Activated B cell treated with CpG ODN at 0.5 μM for 24 hours (primary cell): ENCODE measurements around the gene HAGHL. TPM values are rescaled to one million over a fixed set of nuclear protein-coding genes. Genes with fewer than 3 reads are reported as not detected.

Experiments
- ATAC-seq: fragments of 200-7000 bp; cut with Tn5 transposase; one replicate; pipeline ENCODE4 v1.10.0; 2021; ENCODE audit warnings: low read depth, mild to moderate bottlenecking, moderate library complexity
- CTCF ChIA-PET: fragments of 350-600 bp; sonication (Branson Sonifier 250); formaldehyde crosslinking; loops from one replicate; lab custom pipeline; 2021; ENCODE audit warnings: antibody characterized with exemption; lab: Charles Lee
- POLR2A ChIA-PET: fragments of 350-600 bp; sonication (Branson Sonifier 250); formaldehyde crosslinking; loops from one replicate; lab custom pipeline; 2021; ENCODE audit warnings: antibody characterized with exemption; lab: Charles Lee
- DNase-seq: peaks from one replicate; pipeline ENCODE4 v3.0.0; 2022
- H3K27ac Mint-ChIP-seq: one replicate; pipeline ENCODE4 v1.8.0; 2020; ENCODE audit warnings: mixed read lengths
- H3K27me3 Mint-ChIP-seq: one replicate; pipeline ENCODE4 v1.8.0; 2021; ENCODE audit warnings: mixed read lengths
- H3K36me3 Mint-ChIP-seq: one replicate; pipeline ENCODE4 v1.8.0; 2021; ENCODE audit warnings: low read depth, mixed read lengths
- H3K4me1 Mint-ChIP-seq: one replicate; pipeline ENCODE4 v1.8.0; 2021; ENCODE audit warnings: mixed read lengths
- H3K4me3 Mint-ChIP-seq: one replicate; pipeline ENCODE4 v1.8.0; 2020; ENCODE audit warnings: mild to moderate bottlenecking, mixed read lengths
- H3K9me3 Mint-ChIP-seq: one replicate; pipeline ENCODE4 v1.8.0; 2020; ENCODE audit warnings: mixed read lengths
- intact Hi-C: fragments of 100-400 bp; cut with micrococcal nuclease; formaldehyde crosslinking; loops from one replicate; pipeline ENCODE4 v1.15.1; 2024
- total RNA-seq: library from RNA; stranded (reverse); gene quantifications from 2 replicates; pipeline ENCODE4 v1.2.3, GENCODE V29; 2022
- TF ChIP-seq, protein P1 (sequence below): fragments of 200-600 bp; IDR thresholded peaks from one replicate; pipeline ENCODE4 v1.8.0; 2022; ENCODE audit warnings: antibody characterized with exemption, mild to moderate bottlenecking

The HAGHL gene
- total RNA-seq, 1 donor from 2014 or later = 10.9 TPM

- ATAC-seq (no peak), DNase-seq (no peak)
- intact Hi-C loops = no loop called here
- CTCF ChIA-PET = no interaction called here
- Mint-ChIP-seq H3K9me3 (no peaks in the 10 kb centered on the region), H3K36me3 (no peaks in the 10 kb centered on the region), H3K27me3 (peaks cover 27% of the 10 kb centered on the region), H3K4me3 (no peak overlapping the region), H3K27ac (no peak overlapping the region), H3K4me1 (peaks cover 8% of the 10 kb centered on the region)
- POLR2A ChIA-PET = interaction anchor here (2.2 kb wide), 1 partner anchor 19 kb away, joined by 5 read pairs; the partner anchor contains the start of gene WDR24
- TF ChIP-seq, protein P1, sequence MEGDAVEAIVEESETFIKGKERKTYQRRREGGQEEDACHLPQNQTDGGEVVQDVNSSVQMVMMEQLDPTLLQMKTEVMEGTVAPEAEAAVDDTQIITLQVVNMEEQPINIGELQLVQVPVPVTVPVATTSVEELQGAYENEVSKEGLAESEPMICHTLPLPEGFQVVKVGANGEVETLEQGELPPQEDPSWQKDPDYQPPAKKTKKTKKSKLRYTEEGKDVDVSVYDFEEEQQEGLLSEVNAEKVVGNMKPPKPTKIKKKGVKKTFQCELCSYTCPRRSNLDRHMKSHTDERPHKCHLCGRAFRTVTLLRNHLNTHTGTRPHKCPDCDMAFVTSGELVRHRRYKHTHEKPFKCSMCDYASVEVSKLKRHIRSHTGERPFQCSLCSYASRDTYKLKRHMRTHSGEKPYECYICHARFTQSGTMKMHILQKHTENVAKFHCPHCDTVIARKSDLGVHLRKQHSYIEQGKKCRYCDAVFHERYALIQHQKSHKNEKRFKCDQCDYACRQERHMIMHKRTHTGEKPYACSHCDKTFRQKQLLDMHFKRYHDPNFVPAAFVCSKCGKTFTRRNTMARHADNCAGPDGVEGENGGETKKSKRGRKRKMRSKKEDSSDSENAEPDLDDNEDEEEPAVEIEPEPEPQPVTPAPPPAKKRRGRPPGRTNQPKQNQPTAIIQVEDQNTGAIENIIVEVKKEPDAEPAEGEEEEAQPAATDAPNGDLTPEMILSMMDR = no peak
These were observed 17.9 kb upstream of the HAGHL start for GRCh38 chr16:708959-709358.

DNA sequence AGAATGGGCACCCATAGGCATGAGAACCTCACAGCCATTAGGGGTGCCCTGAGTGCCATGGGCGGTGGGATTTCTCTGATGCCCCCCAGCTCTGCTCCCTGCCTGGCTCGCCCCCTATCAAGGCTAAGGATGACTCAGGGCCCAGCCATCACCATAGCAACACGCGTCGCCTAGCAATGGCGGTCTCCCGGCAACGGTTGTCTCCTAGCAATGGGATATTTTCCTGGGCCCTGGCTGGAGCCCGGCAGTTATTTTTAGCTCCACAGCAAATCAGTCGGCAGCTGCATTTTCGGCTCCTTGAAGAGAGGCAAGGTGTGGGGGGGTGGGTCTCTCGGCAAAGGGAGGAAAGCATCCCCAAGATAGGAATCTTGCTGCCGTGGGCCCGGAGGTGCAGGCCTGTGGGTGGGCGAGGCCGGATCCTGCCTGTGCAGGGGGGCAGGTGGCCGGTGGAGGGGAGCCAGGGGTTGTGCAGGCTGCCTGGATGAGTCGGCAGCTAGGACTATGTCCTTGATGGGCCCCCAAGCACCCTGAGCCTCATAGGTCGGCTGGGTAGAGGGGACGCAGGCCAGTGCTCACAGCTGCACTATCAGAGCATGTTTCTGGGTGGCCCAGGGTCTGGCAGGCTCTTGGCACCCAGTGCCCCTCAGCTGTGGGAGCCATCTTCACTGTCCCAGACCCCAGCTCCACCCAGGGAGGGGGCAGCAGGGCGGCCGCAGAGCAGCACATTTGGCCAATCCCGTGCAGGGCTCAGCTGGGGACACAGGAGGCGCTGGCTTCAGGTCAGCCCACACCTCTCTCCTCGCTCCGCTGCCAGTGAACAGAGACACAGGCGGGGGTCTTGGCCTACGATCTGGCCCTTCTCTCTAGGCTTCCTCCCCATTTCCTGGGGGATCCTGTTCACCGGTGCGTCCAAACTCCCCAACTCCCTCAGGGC, 17.1 kb upstream of the HAGHL start:
- Mint-ChIP-seq H3K9me3 (no peaks in the 10 kb centered on the region), H3K27me3 (peaks cover 25% of the 10 kb centered on the region), H3K4me1 (peaks cover 8% of the 10 kb centered on the region), H3K36me3 (no peaks in the 10 kb centered on the region), H3K27ac (no peak overlapping the region), H3K4me3 (no peak overlapping the region)
- ChIA-PET CTCF (interaction anchor here (1.2 kb wide), 1 partner anchor 75 kb away, joined by 6 read pairs; no protein-coding TSS in a partner anchor), POLR2A (interaction anchor here (1.2 to 2.0 kb wide), 2 partner anchors 11 to 78 kb away, joined by 3 to 4 read pairs; partner anchors contain the start of gene ANTKMT)
- DNase-seq (no peak), ATAC-seq (no peak)
- intact Hi-C loops = loop anchor here (5.0 kb wide), 1 partner anchor 167 kb away; no protein-coding TSS in a partner anchor
- TF ChIP-seq, protein P1 = no peak

DNA sequence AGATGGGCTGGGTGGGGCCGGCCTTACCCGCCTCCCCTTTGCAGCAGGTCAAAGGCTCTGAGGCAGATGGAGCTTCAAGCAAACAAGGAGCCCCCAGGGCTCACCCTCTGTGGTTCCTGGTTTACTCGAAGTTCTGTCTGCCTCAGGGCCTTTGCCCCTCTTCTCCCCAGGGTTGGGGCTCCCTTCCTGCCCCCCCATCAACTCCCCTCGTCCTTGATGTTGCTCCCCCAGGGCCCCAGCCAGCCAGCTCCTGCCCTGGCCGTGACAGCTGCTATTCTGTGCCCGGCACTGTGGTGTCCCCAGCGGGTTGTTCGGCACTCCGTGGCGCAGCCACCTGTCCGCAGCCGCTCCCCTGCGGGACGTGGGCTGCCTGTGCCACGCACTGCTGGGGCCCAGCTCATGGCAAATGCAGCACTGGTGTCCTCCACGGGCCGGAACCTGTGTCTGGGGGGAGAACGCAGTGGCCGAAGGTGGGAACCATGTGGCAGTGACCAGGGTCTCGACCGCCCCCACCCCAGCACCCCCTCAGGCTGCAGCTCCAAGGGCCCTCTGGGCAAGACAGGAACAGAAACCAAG, 16.3 kb upstream of the HAGHL start:
- POLR2A ChIA-PET = interaction anchor here (1.2 to 2.0 kb wide), 2 partner anchors 10 to 77 kb away, joined by 3 to 4 read pairs; partner anchors contain the start of gene ANTKMT
- ATAC-seq (no peak), DNase-seq (no peak)
- H3K36me3 Mint-ChIP-seq = no peaks in the 10 kb centered on the region
- no peak overlapping the region for H3K27ac Mint-ChIP-seq
- no peak overlapping the region for H3K4me3 Mint-ChIP-seq
- no peaks in the 10 kb centered on the region for H3K9me3 Mint-ChIP-seq
- CTCF ChIA-PET = interaction anchor here (1.2 kb wide), 1 partner anchor 74 kb away, joined by 6 read pairs; no protein-coding TSS in a partner anchor
- peaks cover 8% of the 10 kb centered on the region for H3K4me1 Mint-ChIP-seq
- TF ChIP-seq, protein P1 = no peak
- H3K27me3 Mint-ChIP-seq = peaks cover 25% of the 10 kb centered on the region
- intact Hi-C loops = loop anchor here (1.0 to 5.0 kb wide), 4 partner anchors 31 to 393 kb away; no protein-coding TSS in a partner anchor

DNA sequence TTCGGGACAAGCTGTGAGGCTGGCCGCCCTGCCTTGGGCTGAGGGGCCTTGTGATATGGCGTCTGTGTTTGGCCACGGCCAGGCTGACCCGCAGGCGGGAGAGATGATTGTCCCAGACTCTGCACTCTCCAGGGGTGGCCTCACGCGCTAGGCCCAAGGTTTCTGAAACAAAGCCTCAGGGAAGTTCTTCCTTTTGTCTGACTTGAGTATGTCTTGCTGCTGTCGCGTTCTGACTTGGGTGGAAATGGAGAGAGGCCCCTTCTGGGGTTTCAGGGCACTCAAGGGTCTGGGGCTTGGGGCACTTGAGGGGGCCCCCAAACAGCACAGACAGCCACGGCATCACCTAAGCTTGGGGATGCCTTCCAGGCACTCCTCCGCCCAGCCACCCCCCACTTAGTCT, 15.8 kb upstream of the HAGHL start:
- TF ChIP-seq, protein P1 = no peak
- intact Hi-C loops = loop anchor here (1.0 to 5.0 kb wide), 4 partner anchors 30 to 392 kb away; no protein-coding TSS in a partner anchor
- CTCF ChIA-PET = interaction anchor here (1.2 kb wide), 1 partner anchor 74 kb away, joined by 6 read pairs; no protein-coding TSS in a partner anchor
- Mint-ChIP-seq H3K9me3 (no peaks in the 10 kb centered on the region), H3K36me3 (no peaks in the 10 kb centered on the region), H3K4me3 (no peak overlapping the region), H3K4me1 (peaks cover 11% of the 10 kb centered on the region), H3K27ac (no peak overlapping the region), H3K27me3 (peaks cover 25% of the 10 kb centered on the region)
- POLR2A ChIA-PET = interaction anchor here (2.0 kb wide), 1 partner anchor 10 kb away, joined by 4 read pairs; the partner anchor contains the start of gene ANTKMT
- ATAC-seq = no peak
- no peak for DNase-seq
